Suprapubic skin (tissue), 4 donors: ENCODE measurements around the gene BORCS5. TPM values are rescaled to one million over a fixed set of nuclear protein-coding genes. Genes with fewer than 3 reads are reported as not detected.

Experiments used
- DNase-seq, 2 donors: peaks; one replicate each; pipeline ENCODE4 v3.0.0-alpha.2; 2019; ENCODE audit warnings: low spot score in 2 of 2
- H3K27ac ChIP-seq: fragments of 200-600 bp; sonication (generic); one replicate; pipeline ENCODE4 v1.5.1; 2019
- H3K27me3 ChIP-seq: fragments of 200-600 bp; sonication (generic); one replicate; pipeline ENCODE4 v1.5.1; 2019
- H3K36me3 ChIP-seq: fragments of 200-600 bp; sonication (generic); one replicate; pipeline ENCODE4 v1.5.1; 2019
- H3K4me1 ChIP-seq: fragments of 200-600 bp; sonication (generic); one replicate; pipeline ENCODE4 v1.5.1; 2019
- H3K4me3 ChIP-seq: fragments of 200-600 bp; sonication (generic); one replicate; pipeline ENCODE4 v1.5.1; 2019; ENCODE audit warnings: mild to moderate bottlenecking
- H3K9me3 ChIP-seq: fragments of 200-600 bp; sonication (generic); one replicate; pipeline ENCODE4 v1.5.1; 2019
- CTCF ChIP-seq, 2 donors: fragments of 200-600 bp in 1 of 2; fragments of 450-650 bp in 1 of 2; sonication (generic) in 1 of 2; IDR thresholded peaks; one replicate each; pipeline ENCODE4 v1.5.1; 2016 to 2019; ENCODE audit warnings: antibody characterized with exemption in 2 of 2, mild to moderate bottlenecking in 1 of 2, moderate library complexity in 1 of 2
- EP300 ChIP-seq: sonication (generic); formaldehyde crosslinking; IDR thresholded peaks from one replicate; pipeline ENCODE4 v1.6.1; 2017; ENCODE audit warnings: antibody characterized with exemption
- POLR2A ChIP-seq, 2 donors: fragments of 450-650 bp; IDR thresholded peaks; one replicate each; pipeline ENCODE4 v1.6.1; 2017; ENCODE audit warnings: antibody characterized with exemption in 2 of 2, mild to moderate bottlenecking in 2 of 2, moderate library complexity in 2 of 2
- POLR2AphosphoS5 ChIP-seq, 3 donors: sonication (generic); formaldehyde crosslinking; IDR thresholded peaks; one replicate each; pipeline ENCODE4 v1.6.1; 2017; ENCODE audit warnings: antibody characterized with exemption in 3 of 3
- WGBS: methylation state at CpG from one replicate; pipeline ENCODE4 v1.1.5; 2018; 5-methylcytosine and 5-hydroxymethylcytosine counted together
- total RNA-seq, 4 donors: library from RNA; depleted of rRNA; stranded (reverse); fragments of >200 nt; gene quantifications; one replicate each; pipeline ENCODE4 v1.1.0, GENCODE V29; 2016

The BORCS5 gene
- total RNA-seq, 4 donors from 2014 or later = 11.3 to 51.6 (median 21.0) TPM

GRCh38 chr12:12487490-12487889 lies 130.6 kb downstream of the BORCS5 start:
- H3K4me1 ChIP-seq = no peaks in the 10 kb centered on the region
- H3K27ac ChIP-seq = no peak overlapping the region
- H3K36me3 ChIP-seq = peaks cover 26% of the 10 kb centered on the region
- no peak overlapping the region for H3K4me3 ChIP-seq
- H3K27me3 ChIP-seq = no peaks in the 10 kb centered on the region
- DNase-seq = no peak
- no peaks in the 10 kb centered on the region for H3K9me3 ChIP-seq
- TF ChIP-seq POLR2A (IDR thresholded peaks at IDR 0.05) (no peak), CTCF (IDR thresholded peaks at IDR 0.05) (no peak), EP300 (no peak), POLR2AphosphoS5 (IDR thresholded peaks at IDR 0.05) (no peak)
- WGBS = 92% methylated on average over 6 of the region's 6 CpGs

DNA sequence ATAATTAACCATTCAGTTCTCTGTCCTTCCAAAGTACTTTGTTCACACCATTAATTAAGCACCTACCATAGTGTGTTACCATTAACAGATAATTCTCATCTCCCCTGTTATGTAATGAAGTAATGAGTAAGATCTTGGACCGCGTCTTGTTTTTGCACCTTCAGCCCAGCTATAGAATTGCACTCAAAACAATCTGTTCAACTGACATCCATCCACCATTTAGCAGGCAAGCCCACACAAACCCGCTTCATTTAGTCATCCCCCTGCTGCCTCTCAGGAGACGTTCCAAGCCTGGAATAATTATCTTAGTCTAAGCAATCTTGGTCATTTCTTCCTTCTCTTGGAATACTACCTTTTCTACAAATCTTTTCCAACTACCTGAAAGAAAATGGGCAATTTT lies 131.4 kb downstream of the BORCS5 start:
- Histone ChIP-seq H3K36me3 (peaks cover 20% of the 10 kb centered on the region), H3K27me3 (no peaks in the 10 kb centered on the region), H3K9me3 (no peaks in the 10 kb centered on the region), H3K4me3 (no peak overlapping the region), H3K27ac (no peak overlapping the region), H3K4me1 (no peaks in the 10 kb centered on the region)
- TF ChIP-seq CTCF (IDR thresholded peaks at IDR 0.05) (no peak), EP300 (no peak), POLR2A (IDR thresholded peaks at IDR 0.05) (no peak), POLR2AphosphoS5 (IDR thresholded peaks at IDR 0.05) (no peak)
- DNase-seq = no peak
- WGBS = 74% methylated on average over 4 of the region's 4 CpGs

- no peak overlapping the region for H3K27ac ChIP-seq
- DNase-seq = no peak
- no peaks in the 10 kb centered on the region for H3K4me1 ChIP-seq
- 94% methylated on average over 8 of the region's 8 CpGs for WGBS
- TF ChIP-seq EP300 (no peak), POLR2A (IDR thresholded peaks at IDR 0.05) (no peak), CTCF (IDR thresholded peaks at IDR 0.05) (no peak), POLR2AphosphoS5 (IDR thresholded peaks at IDR 0.05) (no peak)
- H3K36me3 ChIP-seq = peaks cover 20% of the 10 kb centered on the region
- H3K27me3 ChIP-seq = no peaks in the 10 kb centered on the region
- no peak overlapping the region for H3K4me3 ChIP-seq
- H3K9me3 ChIP-seq = no peaks in the 10 kb centered on the region
Measured at GRCh38 chr12:12488823-12489550, 132.1 kb downstream of the BORCS5 start.

GRCh38 chr12:12491606-12492005 lies 134.7 kb downstream of the BORCS5 start:
- H3K9me3 ChIP-seq = no peaks in the 10 kb centered on the region
- no peak overlapping the region for H3K27ac ChIP-seq
- no peak overlapping the region for H3K4me3 ChIP-seq
- H3K36me3 ChIP-seq = peaks cover 2% of the 10 kb centered on the region
- no peaks in the 10 kb centered on the region for H3K27me3 ChIP-seq
- TF ChIP-seq EP300 = no peak
- TF ChIP-seq CTCF (IDR thresholded peaks at IDR 0.05) = no peak
- no peak for TF ChIP-seq POLR2A (IDR thresholded peaks at IDR 0.05)
- TF ChIP-seq POLR2AphosphoS5 (IDR thresholded peaks at IDR 0.05) = no peak
- no peaks in the 10 kb centered on the region for H3K4me1 ChIP-seq
- DNase-seq = no peak

- TF ChIP-seq POLR2A (IDR thresholded peaks at IDR 0.05) = no peak
- TF ChIP-seq POLR2AphosphoS5 (IDR thresholded peaks at IDR 0.05) = no peak
- TF ChIP-seq CTCF (IDR thresholded peaks at IDR 0.05) = no peak
- TF ChIP-seq EP300 = no peak
- H3K27ac ChIP-seq = no peak overlapping the region
- WGBS = 89% methylated on average over 5 of the region's 5 CpGs
Measured at GRCh38 chr12:12492547-12492946, 135.7 kb downstream of the BORCS5 start.

More at GRCh38 chr12:12492547-12492946, 135.7 kb downstream of the BORCS5 start:
- H3K9me3 ChIP-seq = no peaks in the 10 kb centered on the region
- no peaks in the 10 kb centered on the region for H3K4me1 ChIP-seq
- no peak overlapping the region for H3K4me3 ChIP-seq
- DNase-seq = no peak
- H3K36me3 ChIP-seq = no peaks in the 10 kb centered on the region
- no peaks in the 10 kb centered on the region for H3K27me3 ChIP-seq
